Neural progenitor cell (in vitro differentiated cells): ENCODE measurements around the gene MPV17L. TPM values are rescaled to one million over a fixed set of nuclear protein-coding genes. Genes with fewer than 3 reads are reported as not detected.
"Not testable (repeated sequence)": the region's sequence is repeated elsewhere in the genome, so short reads cannot be mapped to it uniquely, and the experiment has no call there.

Source experiments
- DNase-seq: peaks from one replicate; pipeline ENCODE4 v3.0.0-alpha.2; 2016; ENCODE audit warnings: low spot score
- H2AFZ ChIP-seq: fragments of 200-600 bp; sonication (generic); replicated peaks from 2 replicates; pipeline ENCODE4 v1.6.1; 2016; ENCODE audit warnings: antibody characterized with exemption
- H3F3A ChIP-seq: fragments of 200-600 bp; sonication (generic); 2 replicates; pipeline ENCODE4 v1.6.1; 2016; ENCODE audit warnings: antibody characterized with exemption, low read depth
- H3K27ac ChIP-seq: fragments of 200-600 bp; sonication (generic); 2 replicates; pipeline ENCODE4 v1.5.1; 2016; ENCODE audit warnings: mild to moderate bottlenecking
- H3K27me3 ChIP-seq: fragments of 200-600 bp; sonication (generic); 2 replicates; pipeline ENCODE4 v1.6.1; 2016; ENCODE audit warnings: mild to moderate bottlenecking, moderate library complexity
- H3K36me3 ChIP-seq: fragments of 200-600 bp; sonication (generic); 2 replicates; pipeline ENCODE4 v1.5.1; 2016
- H3K4me1 ChIP-seq: fragments of 200-600 bp; sonication (generic); 2 replicates; pipeline ENCODE4 v1.6.1; 2016; ENCODE audit warnings: mixed run types
- H3K4me2 ChIP-seq: fragments of 200-600 bp; sonication (generic); 2 replicates; pipeline ENCODE4 v1.6.1; 2016
- H3K4me3 ChIP-seq: fragments of 200-600 bp; sonication (generic); 2 replicates; pipeline ENCODE4 v1.5.1; 2016
- H3K79me2 ChIP-seq: fragments of 200-600 bp; sonication (generic); 2 replicates; pipeline ENCODE4 v1.6.1; 2016; ENCODE audit warnings: low read depth
- H3K9ac ChIP-seq: fragments of 200-600 bp; sonication (generic); 2 replicates; pipeline ENCODE4 v1.6.1; 2016
- H3K9me3 ChIP-seq: fragments of 200-600 bp; sonication (generic); 2 replicates; pipeline ENCODE4 v1.5.1; 2016; ENCODE audit warnings: low read depth
- H4K20me1 ChIP-seq: fragments of 200-600 bp; sonication (generic); 2 replicates; pipeline ENCODE4 v1.6.1; 2016; ENCODE audit warnings: low read depth
- H3K27ac Mint-ChIP-seq: 3 replicates; pipeline ENCODE4 v1.8.0; 2021; ENCODE audit warnings: mixed read lengths
- H3K27me3 Mint-ChIP-seq: 2 replicates; pipeline ENCODE4 v1.8.0; 2022; ENCODE audit warnings: low read depth, mild to moderate bottlenecking, inconsistent platforms, moderate library complexity, mixed read lengths; ENCODE audit not compliant: insufficient read depth
- H3K36me3 Mint-ChIP-seq: 3 replicates; pipeline ENCODE4 v1.8.0; 2021; ENCODE audit warnings: mixed read lengths
- H3K4me1 Mint-ChIP-seq: 3 replicates; pipeline ENCODE4 v1.8.0; 2021; ENCODE audit warnings: mixed read lengths
- H3K4me3 Mint-ChIP-seq: 3 replicates; pipeline ENCODE4 v1.8.0; 2021; ENCODE audit warnings: mild to moderate bottlenecking, moderate library complexity, mixed read lengths
- H3K9me3 Mint-ChIP-seq: 3 replicates; pipeline ENCODE4 v1.8.0; 2020; ENCODE audit warnings: mixed read lengths
- total RNA-seq: library from RNA; depleted of rRNA; stranded (reverse); fragments of >200 nt; gene quantifications from 2 replicates; pipeline ENCODE4 v1.2.3, GENCODE V29; 2015; ENCODE audit warnings: low replicate concordance

Gene MPV17L
- 0.30 and 0.87 TPM in 2 replicates for total RNA-seq

GRCh38 chr16:15395631-15396508 is at the start of gene MPV17L:
Gene MPV17L (plus strand): TSS chr16:15395754. CDS start chr16:15395898, 144 bp downstream.
- peak within 1 kb of the TSS; percentile 75 for H3K4me3 Mint-ChIP-seq
- not testable (repeated sequence) for H3K4me1 ChIP-seq, H3K9me3 ChIP-seq, H3K9ac ChIP-seq, H3K36me3 Mint-ChIP-seq, H3F3A ChIP-seq, H4K20me1 ChIP-seq, H3K79me2 ChIP-seq, H3K36me3 ChIP-seq, H3K9me3 Mint-ChIP-seq, H3K27ac Mint-ChIP-seq, H3K4me1 Mint-ChIP-seq, H3K27ac ChIP-seq, H3K27me3 Mint-ChIP-seq
- H3K27me3 ChIP-seq: peaks cover 13% of the 10 kb centered on the region
- peak within 1 kb of the TSS; percentile 47 for H3K4me3 ChIP-seq
- DNase-seq: peak; percentile 26
- peak within 1 kb of the TSS; percentile 87 for H2AFZ ChIP-seq
- H3K4me2 ChIP-seq: peak within 1 kb of the TSS; percentile 70

- not testable (repeated sequence) for H3K27me3 ChIP-seq, H3K36me3 Mint-ChIP-seq, H3K4me3 Mint-ChIP-seq, H3K27ac Mint-ChIP-seq, H2AFZ ChIP-seq, DNase-seq, H3K9me3 Mint-ChIP-seq, H3K9me3 ChIP-seq, H3K36me3 ChIP-seq, H3K4me1 ChIP-seq, H3F3A ChIP-seq, H4K20me1 ChIP-seq, H3K9ac ChIP-seq, H3K79me2 ChIP-seq, H3K4me3 ChIP-seq, H3K27me3 Mint-ChIP-seq, H3K4me2 ChIP-seq, H3K27ac ChIP-seq, H3K4me1 Mint-ChIP-seq
Observed at GRCh38 chr16:15348721-15349120, 46.8 kb upstream of the MPV17L start.

- H3K9ac ChIP-seq, H3K4me3 Mint-ChIP-seq, H3K4me2 ChIP-seq, H3K27me3 Mint-ChIP-seq, H3K79me2 ChIP-seq, H3K36me3 ChIP-seq, H3K4me1 ChIP-seq, H3K4me3 ChIP-seq, H2AFZ ChIP-seq, H3K27me3 ChIP-seq, H4K20me1 ChIP-seq, H3K27ac Mint-ChIP-seq, DNase-seq, H3K36me3 Mint-ChIP-seq, H3K4me1 Mint-ChIP-seq, H3K27ac ChIP-seq, H3F3A ChIP-seq, H3K9me3 Mint-ChIP-seq, H3K9me3 ChIP-seq: not testable (repeated sequence)
Observed at GRCh38 chr16:15351251-15351650, 44.3 kb upstream of the MPV17L start.

GRCh38 chr16:15351745-15352144 is 43.8 kb upstream of the MPV17L start:
- not testable (repeated sequence) for H3K4me3 ChIP-seq, H3K4me1 Mint-ChIP-seq, H3K27ac ChIP-seq, H3K4me3 Mint-ChIP-seq, H3K4me1 ChIP-seq, H3K79me2 ChIP-seq, H3F3A ChIP-seq, H3K4me2 ChIP-seq, H3K27me3 Mint-ChIP-seq, H3K36me3 Mint-ChIP-seq, H3K27ac Mint-ChIP-seq, H2AFZ ChIP-seq, H3K36me3 ChIP-seq, H3K27me3 ChIP-seq, H3K9ac ChIP-seq, DNase-seq, H3K9me3 Mint-ChIP-seq, H3K9me3 ChIP-seq, H4K20me1 ChIP-seq

GRCh38 chr16:15352852-15353251 is 42.7 kb upstream of the MPV17L start:
- not testable (repeated sequence) for H3K4me2 ChIP-seq

GRCh38 chr16:15354846-15355245 is 40.7 kb upstream of the MPV17L start:
- not testable (repeated sequence) for H3K27me3 ChIP-seq, H3K9me3 Mint-ChIP-seq, H3K4me2 ChIP-seq, H3K27me3 Mint-ChIP-seq, H3K4me1 ChIP-seq, H4K20me1 ChIP-seq, H3K4me3 Mint-ChIP-seq, H2AFZ ChIP-seq, H3K36me3 Mint-ChIP-seq, H3K9ac ChIP-seq, H3K4me3 ChIP-seq, H3K4me1 Mint-ChIP-seq, H3K9me3 ChIP-seq, H3K27ac ChIP-seq, H3K79me2 ChIP-seq, H3K36me3 ChIP-seq, H3K27ac Mint-ChIP-seq, H3F3A ChIP-seq, DNase-seq

More at GRCh38 chr16:15352852-15353251, 42.7 kb upstream of the MPV17L start:
- H3K27ac Mint-ChIP-seq, H3K79me2 ChIP-seq, DNase-seq, H3K27ac ChIP-seq, H3K9me3 Mint-ChIP-seq, H2AFZ ChIP-seq, H3K27me3 ChIP-seq, H3K4me1 ChIP-seq, H3K4me1 Mint-ChIP-seq, H3K4me3 Mint-ChIP-seq, H3K36me3 ChIP-seq, H3F3A ChIP-seq, H3K9ac ChIP-seq, H3K4me3 ChIP-seq, H4K20me1 ChIP-seq, H3K36me3 Mint-ChIP-seq, H3K9me3 ChIP-seq, H3K27me3 Mint-ChIP-seq: not testable (repeated sequence)

GRCh38 chr16:15357495-15357894 is 38.1 kb upstream of the MPV17L start:
- not testable (repeated sequence) for H3K4me3 Mint-ChIP-seq, DNase-seq, H3K27ac Mint-ChIP-seq, H3K27ac ChIP-seq, H2AFZ ChIP-seq, H3F3A ChIP-seq, H3K36me3 ChIP-seq, H3K9me3 ChIP-seq, H3K27me3 Mint-ChIP-seq, H3K4me2 ChIP-seq, H3K9ac ChIP-seq, H3K4me3 ChIP-seq, H3K4me1 Mint-ChIP-seq, H3K36me3 Mint-ChIP-seq, H4K20me1 ChIP-seq, H3K9me3 Mint-ChIP-seq, H3K4me1 ChIP-seq, H3K79me2 ChIP-seq, H3K27me3 ChIP-seq

- H3K4me3 ChIP-seq, H3K9me3 Mint-ChIP-seq, H3K27ac Mint-ChIP-seq: not testable (repeated sequence)
Observed at GRCh38 chr16:15378194-15378593, 17.4 kb upstream of the MPV17L start, which contains the start of gene NPIPA5. Gene NPIPA5 (minus strand): TSS chr16:15378294. CDS start chr16:15378294, 0 bp downstream.

More at GRCh38 chr16:15378194-15378593, 17.4 kb upstream of the MPV17L start, which contains the start of gene NPIPA5:
- not testable (repeated sequence) for H3K9me3 ChIP-seq, H3K4me2 ChIP-seq, H3K27me3 ChIP-seq, H2AFZ ChIP-seq, H3F3A ChIP-seq, H3K4me1 ChIP-seq, H3K36me3 Mint-ChIP-seq, H3K79me2 ChIP-seq, DNase-seq, H3K27ac ChIP-seq, H3K36me3 ChIP-seq, H3K4me1 Mint-ChIP-seq, H3K9ac ChIP-seq, H3K4me3 Mint-ChIP-seq, H4K20me1 ChIP-seq, H3K27me3 Mint-ChIP-seq
